Measurements from ENCODE around the gene NRP2.

GRCh38 chr2:205702576-205702975 is 20.3 kb downstream of the NRP2 start:
- no peak for TF ChIP-seq CTCF (IDR thresholded peaks at IDR 0.05)
- TF ChIP-seq EZH2 (IDR thresholded peaks at IDR 0.05), result no peak
